Prostate gland (tissue), 2 donors: ENCODE results near the gene ABTB2.

ENCODE experiments used
- POLR2A ChIP-seq: fragments of 450-650 bp; IDR thresholded peaks from one replicate; pipeline ENCODE4 v1.6.1; 2016; ENCODE audit warnings: antibody characterized with exemption, mild to moderate bottlenecking
- TF ChIP-seq, protein P1 (sequence below), 4 experiments: fragments of 200-600 bp in 2 of 4; fragments of 450-650 bp in 2 of 4; sonication (generic) in 2 of 4; IDR thresholded peaks; 1 replicate in 3 of 4; 2 replicates in 1 of 4; pipeline ENCODE4 v1.5.1; 2016 to 2019; ENCODE audit warnings: antibody characterized with exemption in 4 of 4, mild to moderate bottlenecking in 2 of 4, moderate library complexity in 2 of 4

DNA sequence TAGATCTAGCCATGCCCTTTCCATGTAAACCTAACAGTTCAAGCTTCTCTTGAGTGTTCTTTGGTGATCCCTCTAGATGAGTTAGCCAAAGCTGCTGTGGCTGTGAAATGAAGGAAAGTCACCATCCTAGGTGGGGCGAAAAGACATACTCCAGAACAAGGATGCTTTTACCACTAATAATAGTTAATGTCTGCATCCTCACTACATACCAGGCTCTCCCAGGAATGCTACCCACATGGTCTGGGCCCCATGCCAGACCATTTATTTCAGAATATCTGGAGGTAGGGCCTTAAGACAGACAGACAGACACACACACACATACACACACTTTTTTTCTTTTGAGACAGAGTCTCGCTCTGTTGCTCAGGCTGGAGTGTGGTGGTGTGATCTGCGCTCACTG, 14.7 kb downstream of the ABTB2 start:
- TF ChIP-seq, protein P1, sequence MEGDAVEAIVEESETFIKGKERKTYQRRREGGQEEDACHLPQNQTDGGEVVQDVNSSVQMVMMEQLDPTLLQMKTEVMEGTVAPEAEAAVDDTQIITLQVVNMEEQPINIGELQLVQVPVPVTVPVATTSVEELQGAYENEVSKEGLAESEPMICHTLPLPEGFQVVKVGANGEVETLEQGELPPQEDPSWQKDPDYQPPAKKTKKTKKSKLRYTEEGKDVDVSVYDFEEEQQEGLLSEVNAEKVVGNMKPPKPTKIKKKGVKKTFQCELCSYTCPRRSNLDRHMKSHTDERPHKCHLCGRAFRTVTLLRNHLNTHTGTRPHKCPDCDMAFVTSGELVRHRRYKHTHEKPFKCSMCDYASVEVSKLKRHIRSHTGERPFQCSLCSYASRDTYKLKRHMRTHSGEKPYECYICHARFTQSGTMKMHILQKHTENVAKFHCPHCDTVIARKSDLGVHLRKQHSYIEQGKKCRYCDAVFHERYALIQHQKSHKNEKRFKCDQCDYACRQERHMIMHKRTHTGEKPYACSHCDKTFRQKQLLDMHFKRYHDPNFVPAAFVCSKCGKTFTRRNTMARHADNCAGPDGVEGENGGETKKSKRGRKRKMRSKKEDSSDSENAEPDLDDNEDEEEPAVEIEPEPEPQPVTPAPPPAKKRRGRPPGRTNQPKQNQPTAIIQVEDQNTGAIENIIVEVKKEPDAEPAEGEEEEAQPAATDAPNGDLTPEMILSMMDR (IDR thresholded peaks at IDR 0.05), result no peak
- no peak for TF ChIP-seq POLR2A
